GM12878 (cell line): ENCODE data around the gene USF1. TPM values are rescaled to one million over a fixed set of nuclear protein-coding genes. Genes with fewer than 3 reads are reported as not detected.

Experiments
- ATAC-seq: fragments of 200-7000 bp; cut with Tn5 transposase; 3 replicates; pipeline ENCODE4 v1.9.1; 2020; ENCODE audit warnings: mild to moderate bottlenecking, moderate library complexity
- BruUV-seq: library from RNA; stranded (reverse); fragments of 400-500 nt; replicated peaks from 2 replicates; lab custom pipeline; 2021; lab: Mats Ljungman, UMichigan
- CTCF ChIA-PET: fragments of 300-600 bp; sonication (Branson Sonifier 250); formaldehyde crosslinking; extraction: SDS; loops from one replicate; lab custom pipeline; 2021; ENCODE audit warnings: inconsistent platforms; lab: Yijun Ruan, JAX
- POLR2A ChIA-PET: fragments of 350-600 bp; formaldehyde crosslinking; extraction: SDS; loops from one replicate; lab custom pipeline; 2021; ENCODE audit warnings: inconsistent platforms; lab: Charles Lee
- RAD21 ChIA-PET: fragments of 300-600 bp; sonication (Branson Sonifier 250); formaldehyde crosslinking; loops from one replicate; lab custom pipeline; 2023; ENCODE audit warnings: antibody characterized with exemption; ENCODE audit not compliant: unreplicated experiment; lab: Charles Lee
- SMC1A ChIA-PET: fragments of 300-600 bp; sonication (Branson Sonifier 250); formaldehyde crosslinking; loops from one replicate; lab custom pipeline; 2023; ENCODE audit not compliant: unreplicated experiment, uncharacterized antibody; lab: Charles Lee
- DNase-seq: peaks from one replicate; pipeline ENCODE4 v3.0.0-alpha.2; 2011; ENCODE audit warnings: low read depth, low spot score
- FAIRE-seq: peaks from 3 replicates; lab custom pipeline; 2011; peaks lifted over from hg19 to GRCh38; lab: Jason Lieb, UNC
- H2AFZ ChIP-seq: 2 replicates; pipeline ENCODE4 v1.6.0; 2011; ENCODE audit warnings: low read depth, low read length, control low read depth; ENCODE audit not compliant: control insufficient read depth
- H3K27ac ChIP-seq: 2 replicates; pipeline ENCODE4 v1.5.1; 2011; ENCODE audit warnings: control low read depth; ENCODE audit not compliant: control insufficient read depth, insufficient read depth
- H3K27me3 ChIP-seq, 2 experiments: replicated peaks in 1 of 2; 2 replicates each; pipeline versions ENCODE4 v1.6.0 to v1.6.1; 2011; ENCODE audit warnings: low read length in 1 of 2; ENCODE audit not compliant: control insufficient read depth in 2 of 2, insufficient read depth in 2 of 2
- H3K36me3 ChIP-seq, 2 experiments: 2 replicates each; pipeline ENCODE4 v1.5.1; 2011; ENCODE audit warnings: low read length in 1 of 2; ENCODE audit not compliant: control insufficient read depth in 2 of 2, insufficient read depth in 2 of 2
- H3K4me1 ChIP-seq: 2 replicates; pipeline ENCODE4 v1.6.1; 2011; ENCODE audit warnings: mild to moderate bottlenecking, low read length, moderate library complexity, mixed read lengths; ENCODE audit not compliant: control insufficient read depth, insufficient read depth
- H3K4me2 ChIP-seq: 2 replicates; pipeline ENCODE4 v1.6.0; 2011; ENCODE audit warnings: control low read depth; ENCODE audit not compliant: control insufficient read depth, insufficient read depth
- H3K4me3 ChIP-seq: fragments of 200-600 bp; sonication (generic); 2 replicates; pipeline ENCODE4 v1.5.1; 2016
- H3K79me2 ChIP-seq: 2 replicates; pipeline ENCODE4 v1.6.0; 2011; ENCODE audit warnings: low read length; ENCODE audit not compliant: control insufficient read depth, insufficient read depth
- H3K9ac ChIP-seq: 2 replicates; pipeline ENCODE4 v1.8.0; 2011; ENCODE audit warnings: low read length, control low read depth, mixed read lengths; ENCODE audit not compliant: control insufficient read depth, insufficient read depth
- H3K9me3 ChIP-seq: replicated peaks from 3 replicates; pipeline ENCODE4 v1.5.1; 2011; ENCODE audit warnings: mild to moderate bottlenecking, low read length; ENCODE audit not compliant: control insufficient read depth, insufficient read depth
- H4K20me1 ChIP-seq: 2 replicates; pipeline ENCODE4 v1.6.0; 2011; ENCODE audit not compliant: control insufficient read depth, insufficient read depth
- ASH2L ChIP-seq: fragments of 300-600, 200-600 bp; sonication (generic); IDR thresholded peaks from 2 replicates; pipeline ENCODE4 v1.6.1; 2017; ENCODE audit warnings: low read depth, mild to moderate bottlenecking, borderline replicate concordance
- BCL11A ChIP-seq: IDR thresholded peaks from 2 replicates; pipeline ENCODE4 v1.6.1; 2011; ENCODE audit warnings: low read depth, low read length
- BCLAF1 ChIP-seq: fragments of 450-650 bp; IDR thresholded peaks from 2 replicates; pipeline ENCODE4 v1.6.1; 2017; ENCODE audit warnings: antibody characterized with exemption, mild to moderate bottlenecking, moderate library complexity
- CBX5 ChIP-seq: sonication (generic); IDR thresholded peaks from 2 replicates; pipeline ENCODE4 v1.6.1; 2016; ENCODE audit warnings: low read depth, moderate library complexity, mild to moderate bottlenecking, inconsistent platforms
- CHD2 ChIP-seq: IDR thresholded peaks from 2 replicates; pipeline ENCODE4 v1.6.1; 2011; ENCODE audit warnings: low read depth, low read length, improper control_type of control experiment, borderline replicate concordance
- FOXK2 ChIP-seq: fragments of 450-650 bp; IDR thresholded peaks from 2 replicates; pipeline ENCODE4 v1.6.1; 2017; ENCODE audit warnings: mild to moderate bottlenecking, moderate library complexity
- HDAC2 ChIP-seq: fragments of 200-600 bp; sonication (generic); IDR thresholded peaks from 2 replicates; pipeline ENCODE4 v1.6.1; 2017
- MYB ChIP-seq: fragments of 150-350 bp; IDR thresholded peaks from 2 replicates; pipeline ENCODE4 v1.6.1; 2014; ENCODE audit warnings: mild to moderate bottlenecking, low read depth, low read length, borderline replicate concordance
- NR2C2 ChIP-seq: IDR thresholded peaks from 2 replicates; pipeline ENCODE4 v1.6.1; 2011; ENCODE audit warnings: borderline replicate concordance, low read depth; ENCODE audit not compliant: control insufficient read depth, insufficient read length
- PKNOX1 ChIP-seq: fragments of 450-650 bp; IDR thresholded peaks from 2 replicates; pipeline ENCODE4 v1.6.1; 2016; ENCODE audit warnings: mild to moderate bottlenecking
- SREBF1 ChIP-seq: IDR thresholded peaks from 2 replicates; pipeline ENCODE4 v1.6.1; 2012; ENCODE audit warnings: mild to moderate bottlenecking, low read length
- TAF1 ChIP-seq: IDR thresholded peaks from 2 replicates; pipeline ENCODE4 v1.6.1; 2011; ENCODE audit warnings: mild to moderate bottlenecking, low read depth, low read length, borderline replicate concordance
- ZZZ3 ChIP-seq: IDR thresholded peaks from 2 replicates; pipeline ENCODE4 v1.6.1; 2011; ENCODE audit warnings: low read depth; ENCODE audit not compliant: control insufficient read depth, insufficient read length
- WGBS: methylation state at CpG from one replicate; pipeline ENCODE4 v1.1.6; 2016; ENCODE audit warnings: low lambda C conversion rate; ENCODE audit not compliant: insufficient replicate concordance, insufficient coverage; ENCODE audit errors: missing lambda C conversion rate; 5-methylcytosine and 5-hydroxymethylcytosine counted together
- in situ Hi-C: fragments of 300-500 bp; cut with MboI; formaldehyde crosslinking; loops from 9 replicates; pipeline ENCODE4 v1.14.3; 2018; ENCODE audit warnings: mixed read lengths
- intact Hi-C: fragments of 100-400 bp; cut with micrococcal nuclease; formaldehyde crosslinking; loops from one replicate; pipeline ENCODE4 v1.14.2; 2022; ENCODE audit not compliant: unreplicated experiment
- polyA plus RNA-seq, 11 experiments: library from polyadenylated mRNA; depleted of rRNA in 4 of 11; unstranded in 6 of 11; stranded (reverse) in 5 of 11; fragments of >200 nt; fragmentation: Nextera tagmentation in 4 of 11; fragmentation: Illumina TruSeq in 1 of 11; extraction: Ambion mirVana in 4 of 11; extraction: Trizol in 1 of 11; gene quantifications; 1 replicate in 1 of 11; 2 replicates in 10 of 11; pipeline versions ENCODE4 v1.2.1 to v1.2.3, GENCODE V29; 2011 to 2016; ENCODE audit warnings: inconsistent platforms in 2 of 11, missing spikeins in 2 of 11, low read depth in 1 of 11
- total RNA-seq, 4 experiments: library from RNA; depleted of rRNA in 3 of 4; stranded (reverse); fragments of >200 nt in 3 of 4; fragmentation: Illumina TruSeq in 1 of 4; extraction: Trizol in 1 of 4; gene quantifications; 2 replicates each; pipeline versions ENCODE4 v1.2.1 to v1.2.3, GENCODE V29; 2013 to 2021

The USF1 gene
- total and polyA plus RNA-seq, 10 of the 15 experiments (the other 5 are each of a cell fraction or from before 2014, with no cell fraction given): 9.4 to 92.1 (median 53.5) TPM

- H3K27me3 ChIP-seq: no peaks in the 10 kb centered on the region
- H3K9ac ChIP-seq: no peak overlapping the region
- no peak for FAIRE-seq
- POLR2A ChIA-PET: interaction anchor here (5.6 kb wide), 1 partner anchor 24 kb away, joined by 66 read pairs; the partner anchor contains the start of gene KLHDC9
- H2AFZ ChIP-seq: no peak overlapping the region
- no peaks in the 10 kb centered on the region for H3K9me3 ChIP-seq
- no TSS peak for BruUV-seq
- H3K36me3 ChIP-seq: no peaks in the 10 kb centered on the region
- peaks cover 11% of the 10 kb centered on the region for H3K4me1 ChIP-seq
- 91% methylated on average over 19 of the region's 19 CpGs for WGBS
- SMC1A ChIA-PET: interaction anchor here (6.7 to 9.0 kb wide), 2 partner anchors 23 to 26 kb away, joined by 110 to 134 read pairs; partner anchors contain the start of genes KLHDC9 and USF1
- in situ Hi-C loops: no loop called here
- H3K4me2 ChIP-seq: no peak overlapping the region; the same call in 1 of the 2 replicates
- no peak overlapping the region for H3K4me3 ChIP-seq
- no peaks in the 10 kb centered on the region for H4K20me1 ChIP-seq
- RAD21 ChIA-PET: interaction anchor here (6.4 kb wide), 1 partner anchor 23 kb away, joined by 90 read pairs; the partner anchor contains the start of gene KLHDC9
- H3K27ac ChIP-seq: no peak overlapping the region
- TF ChIP-seq HDAC2: no peak
- no peak for TF ChIP-seq MYB
- TF ChIP-seq ZZZ3: no peak
- no peak for TF ChIP-seq PKNOX1
- TF ChIP-seq BCLAF1: no peak
- no peak for TF ChIP-seq CHD2
- TF ChIP-seq TAF1: no peak
- TF ChIP-seq NR2C2: no peak
- no peak for TF ChIP-seq ASH2L
- TF ChIP-seq FOXK2: no peak
- TF ChIP-seq BCL11A: no peak
- no peak for TF ChIP-seq SREBF1
- no peak for TF ChIP-seq CBX5
- TF ChIP-seq, all 136 proteins: peak for 0
- ATAC-seq (no peak), DNase-seq (no peak)
- intact Hi-C loops: no loop called here
- CTCF ChIA-PET: interaction anchor here (1.2 to 7.4 kb wide), 3 partner anchors 24 to 66 kb away, joined by 3 to 111 read pairs (median 52); partner anchors contain the start of gene KLHDC9
- H3K79me2 ChIP-seq: peaks cover 20% of the 10 kb centered on the region
Measured at GRCh38 chr1:161072751-161073449, 27.1 kb upstream of the USF1 start.
